GM10266 (cell line): ENCODE results near the gene DOK3.

ENCODE experiments used
- DNase-seq: peaks from one replicate; pipeline ENCODE4 v3.0.0; 2012; ENCODE audit errors: extremely low spot score
- TF ChIP-seq, protein P1 (sequence below): IDR thresholded peaks from 2 replicates; pipeline ENCODE4 v1.5.1; 2012; ENCODE audit warnings: mild to moderate bottlenecking, low read depth; ENCODE audit not compliant: control insufficient read depth, insufficient read depth; ENCODE audit errors: missing control alignments

The DOK3 gene

GRCh38 chr5:177520916-177521513 is 11.4 kb upstream of the DOK3 start:
- TF ChIP-seq, protein P1, sequence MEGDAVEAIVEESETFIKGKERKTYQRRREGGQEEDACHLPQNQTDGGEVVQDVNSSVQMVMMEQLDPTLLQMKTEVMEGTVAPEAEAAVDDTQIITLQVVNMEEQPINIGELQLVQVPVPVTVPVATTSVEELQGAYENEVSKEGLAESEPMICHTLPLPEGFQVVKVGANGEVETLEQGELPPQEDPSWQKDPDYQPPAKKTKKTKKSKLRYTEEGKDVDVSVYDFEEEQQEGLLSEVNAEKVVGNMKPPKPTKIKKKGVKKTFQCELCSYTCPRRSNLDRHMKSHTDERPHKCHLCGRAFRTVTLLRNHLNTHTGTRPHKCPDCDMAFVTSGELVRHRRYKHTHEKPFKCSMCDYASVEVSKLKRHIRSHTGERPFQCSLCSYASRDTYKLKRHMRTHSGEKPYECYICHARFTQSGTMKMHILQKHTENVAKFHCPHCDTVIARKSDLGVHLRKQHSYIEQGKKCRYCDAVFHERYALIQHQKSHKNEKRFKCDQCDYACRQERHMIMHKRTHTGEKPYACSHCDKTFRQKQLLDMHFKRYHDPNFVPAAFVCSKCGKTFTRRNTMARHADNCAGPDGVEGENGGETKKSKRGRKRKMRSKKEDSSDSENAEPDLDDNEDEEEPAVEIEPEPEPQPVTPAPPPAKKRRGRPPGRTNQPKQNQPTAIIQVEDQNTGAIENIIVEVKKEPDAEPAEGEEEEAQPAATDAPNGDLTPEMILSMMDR, result no peak
- DNase-seq, result no peak

DNA sequence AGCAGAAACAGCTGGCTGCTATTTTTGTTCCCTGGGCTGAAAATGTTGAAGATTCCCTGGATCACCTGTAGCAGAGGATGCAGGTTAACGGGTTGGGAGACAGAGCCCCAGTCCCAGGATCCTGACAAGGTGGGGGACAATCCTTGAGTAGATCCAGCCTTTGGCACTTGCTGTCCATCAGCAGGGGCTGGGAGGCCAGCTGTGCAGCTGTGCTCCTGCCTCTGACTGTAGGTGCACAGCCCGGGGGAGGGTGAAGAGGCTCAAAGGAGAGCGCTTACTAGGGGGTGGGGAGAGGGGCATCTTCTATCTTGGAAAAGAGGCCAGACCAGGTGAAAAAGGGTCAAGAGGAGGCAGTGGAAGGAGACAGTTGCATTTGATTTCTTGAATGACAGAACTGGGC is 10.6 kb upstream of the DOK3 start:
- no peak for DNase-seq
- TF ChIP-seq, protein P1, result no peak

GRCh38 chr5:177519463-177520235 is 10.0 kb upstream of the DOK3 start:
- TF ChIP-seq, protein P1, result no peak
- DNase-seq, result no peak

DNA sequence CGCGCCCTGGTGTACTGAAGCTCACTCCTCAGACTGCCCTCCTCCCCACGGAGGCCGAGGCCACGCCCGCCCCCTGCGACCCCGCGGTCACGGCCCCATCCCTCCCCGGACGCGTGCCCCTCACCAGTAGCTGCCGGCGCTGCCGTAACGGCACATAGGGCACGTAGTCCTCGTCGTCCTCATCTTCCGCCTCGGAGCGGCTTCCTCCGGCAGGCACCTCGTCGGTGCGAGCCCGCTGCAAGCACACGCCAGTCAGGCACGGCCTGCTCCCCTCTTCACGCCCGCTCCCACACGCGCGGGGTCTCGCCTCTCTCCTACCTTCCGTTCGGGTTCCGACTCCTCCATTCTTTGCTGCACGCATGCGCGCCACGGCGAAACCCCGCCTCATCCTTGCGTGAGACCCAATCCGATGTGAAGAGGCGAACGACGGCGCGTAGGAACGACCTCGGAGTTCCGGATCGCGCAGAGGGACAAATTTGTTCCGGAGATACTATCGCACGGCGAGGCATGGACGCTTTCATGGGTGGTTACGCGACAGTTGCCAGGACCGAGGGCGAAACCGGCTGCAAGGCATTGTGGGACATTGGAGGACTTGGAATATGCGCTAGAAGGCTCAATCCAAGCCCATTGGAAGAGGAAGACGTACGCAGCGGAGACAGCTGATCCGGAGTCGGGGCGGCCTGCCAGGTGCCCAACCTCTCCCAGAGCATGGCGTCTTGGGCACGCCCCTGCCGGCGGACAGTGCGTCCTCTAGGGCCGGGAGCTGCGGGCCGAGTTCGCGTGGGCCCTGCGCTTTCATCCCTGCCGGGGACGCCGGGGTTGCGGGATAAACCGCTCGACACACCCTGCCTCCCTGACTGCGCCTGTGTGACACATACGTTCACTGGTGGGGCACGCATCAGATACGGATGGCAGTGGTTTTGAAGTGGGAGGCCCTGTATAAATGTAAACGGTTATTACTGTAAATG is 7.3 kb upstream of the DOK3 start, which contains the start of gene DDX41:
DDX41 (minus strand) TSS at position 361 of the 968 bp plus-strand sequence; CDS start at position 345, 16 bp downstream.
- TF ChIP-seq, protein P1, result peak; percentile 8
- peak; percentile 99 for DNase-seq

GRCh38 chr5:177515580-177515979 is 6.0 kb upstream of the DOK3 start:
- DNase-seq, result no peak
- TF ChIP-seq, protein P1, result no peak

GRCh38 chr5:177514541-177514940 is 4.9 kb upstream of the DOK3 start:
- TF ChIP-seq, protein P1, result no peak
- DNase-seq, result no peak

- TF ChIP-seq, protein P1, result no peak
- DNase-seq, result no peak
Observed at GRCh38 chr5:177513500-177513899, 3.9 kb upstream of the DOK3 start.
